ENCODE measurements around the gene ACO1.

Gene ACO1

GRCh38 chr9:32360983-32361673, 23.3 kb upstream of the ACO1 start:
- H3K9ac ChIP-seq (ENCODE audit: low read depth, low read length): no peak overlapping the region
- H3K4me1 ChIP-seq (ENCODE audit: insufficient read depth, low read length): no peaks in the 10 kb centered on the region
- no peaks in the 10 kb centered on the region for H3K9me3 ChIP-seq (ENCODE audit: control insufficient read depth, insufficient read depth, low read length)
- H3K36me3 ChIP-seq (ENCODE audit: insufficient read depth, low read length): no peaks in the 10 kb centered on the region

DNA sequence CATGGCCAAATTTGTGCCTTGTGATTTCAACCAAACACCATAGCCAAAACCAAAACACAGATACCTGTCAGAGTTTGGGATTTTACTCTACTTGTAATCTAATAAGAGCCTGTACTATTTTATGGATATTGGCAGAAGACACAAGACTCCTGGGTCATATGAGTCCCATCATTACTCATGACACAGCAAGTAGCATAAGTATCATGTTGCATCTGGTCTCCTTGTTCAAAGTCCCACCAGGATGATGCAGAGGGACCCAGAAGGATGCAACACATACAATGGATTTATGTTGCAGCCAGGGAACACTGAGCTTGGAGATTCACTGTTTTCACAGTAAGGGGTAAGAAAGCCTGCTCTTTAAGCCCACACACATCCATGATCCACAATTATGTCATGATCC, 13.2 kb upstream of the ACO1 start:
- no peaks in the 10 kb centered on the region for H3K4me1 ChIP-seq (ENCODE audit: insufficient read depth, low read length)
- H3K36me3 ChIP-seq (ENCODE audit: insufficient read depth, low read length): no peaks in the 10 kb centered on the region
- H3K9ac ChIP-seq (ENCODE audit: low read depth, low read length): no peak overlapping the region
- peaks cover 7% of the 10 kb centered on the region for H3K9me3 ChIP-seq (ENCODE audit: control insufficient read depth, insufficient read depth, low read length)

DNA sequence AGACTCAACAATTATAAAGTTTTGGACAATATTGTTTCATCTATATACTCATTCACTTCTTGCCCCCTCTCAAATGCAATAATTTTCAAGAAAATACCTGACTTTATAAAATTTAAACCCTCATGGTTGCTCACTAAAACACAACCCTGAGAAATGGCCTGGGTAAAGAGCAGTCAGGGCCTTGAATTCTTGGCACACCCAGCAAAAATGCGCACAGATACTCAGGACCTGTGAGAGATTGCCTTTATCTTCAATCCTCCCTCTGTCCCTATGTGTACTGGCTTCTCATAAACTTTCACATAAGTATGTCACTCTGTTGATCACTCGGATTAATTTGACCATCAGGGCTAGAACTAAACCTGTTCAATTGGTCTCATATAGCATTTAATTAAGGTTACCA, 12.8 kb upstream of the ACO1 start:
- Histone ChIP-seq H3K36me3 (ENCODE audit: insufficient read depth, low read length) (no peaks in the 10 kb centered on the region), H3K9me3 (ENCODE audit: control insufficient read depth, insufficient read depth, low read length) (peaks cover 7% of the 10 kb centered on the region), H3K9ac (ENCODE audit: low read depth, low read length) (no peak overlapping the region), H3K4me1 (ENCODE audit: insufficient read depth, low read length) (no peaks in the 10 kb centered on the region)

DNA sequence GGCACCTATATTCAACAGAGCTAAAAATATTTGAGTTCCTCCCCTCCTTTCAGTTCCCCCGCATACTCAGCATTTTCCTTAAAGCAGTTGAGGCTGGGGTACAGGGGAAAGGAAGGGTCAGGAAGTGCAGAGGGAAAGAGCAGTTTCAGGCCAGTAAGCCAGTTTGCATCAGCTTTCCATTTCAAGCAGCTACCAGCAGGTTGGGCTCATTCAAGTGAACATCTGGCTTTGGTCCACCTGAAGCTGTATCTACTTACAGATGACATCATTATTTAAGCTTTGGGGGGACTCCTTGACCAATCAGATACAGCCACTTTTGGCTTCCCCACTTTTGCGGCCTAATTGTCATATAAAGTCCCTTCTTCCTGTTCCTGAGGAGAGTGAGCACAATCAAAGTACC, 8.2 kb upstream of the ACO1 start:
- no peaks in the 10 kb centered on the region for H3K36me3 ChIP-seq (ENCODE audit: insufficient read depth, low read length)
- no peak overlapping the region for H3K9ac ChIP-seq (ENCODE audit: low read depth, low read length)
- H3K9me3 ChIP-seq (ENCODE audit: control insufficient read depth, insufficient read depth, low read length): peaks cover 1% of the 10 kb centered on the region; the same call in 1 of the 2 replicates
- no peaks in the 10 kb centered on the region for H3K4me1 ChIP-seq (ENCODE audit: insufficient read depth, low read length)

- H3K9ac ChIP-seq (ENCODE audit: low read depth, low read length): no peak overlapping the region
- 0 out of 2 replicates have a peak, but pooled peaks cover under 1% of the 10 kb centered on the region for H3K4me1 ChIP-seq (ENCODE audit: insufficient read depth, low read length)
- no peaks in the 10 kb centered on the region for H3K9me3 ChIP-seq (ENCODE audit: control insufficient read depth, insufficient read depth, low read length)
- H3K36me3 ChIP-seq (ENCODE audit: insufficient read depth, low read length): no peaks in the 10 kb centered on the region
Observed at GRCh38 chr9:32378496-32378895, 5.9 kb upstream of the ACO1 start.

GRCh38 chr9:32378993-32379729, 5.3 kb upstream of the ACO1 start:
- Histone ChIP-seq H3K9me3 (ENCODE audit: control insufficient read depth, insufficient read depth, low read length) (no peaks in the 10 kb centered on the region), H3K4me1 (ENCODE audit: insufficient read depth, low read length) (peaks cover 3% of the 10 kb centered on the region; the same call in 1 of the 2 replicates), H3K9ac (ENCODE audit: low read depth, low read length) (no peak overlapping the region), H3K36me3 (ENCODE audit: insufficient read depth, low read length) (no peaks in the 10 kb centered on the region)

DNA sequence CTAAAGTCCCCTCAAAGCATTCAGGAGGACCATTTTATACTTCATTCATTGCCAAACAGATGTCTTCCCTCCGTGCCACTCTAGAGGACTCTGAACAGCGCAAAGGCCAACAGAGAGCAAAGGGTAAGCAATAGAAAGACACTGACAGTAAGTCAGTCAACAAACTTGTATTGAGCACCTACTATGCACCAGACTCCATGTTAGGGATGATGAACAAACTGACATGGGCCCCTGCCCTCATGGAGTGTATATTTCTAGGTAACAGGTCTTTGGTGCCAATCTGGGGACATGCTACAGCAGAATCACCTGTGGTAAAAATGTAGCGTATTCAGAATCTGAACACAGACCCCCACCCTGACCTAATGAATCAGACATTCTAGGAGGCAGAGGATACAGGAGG, 3.5 kb upstream of the ACO1 start:
- Histone ChIP-seq H3K36me3 (ENCODE audit: insufficient read depth, low read length) (no peaks in the 10 kb centered on the region), H3K9me3 (ENCODE audit: control insufficient read depth, insufficient read depth, low read length) (no peaks in the 10 kb centered on the region), H3K9ac (ENCODE audit: low read depth, low read length) (no peak overlapping the region), H3K4me1 (ENCODE audit: insufficient read depth, low read length) (peaks cover 6% of the 10 kb centered on the region; the same call in 1 of the 2 replicates)

DNA sequence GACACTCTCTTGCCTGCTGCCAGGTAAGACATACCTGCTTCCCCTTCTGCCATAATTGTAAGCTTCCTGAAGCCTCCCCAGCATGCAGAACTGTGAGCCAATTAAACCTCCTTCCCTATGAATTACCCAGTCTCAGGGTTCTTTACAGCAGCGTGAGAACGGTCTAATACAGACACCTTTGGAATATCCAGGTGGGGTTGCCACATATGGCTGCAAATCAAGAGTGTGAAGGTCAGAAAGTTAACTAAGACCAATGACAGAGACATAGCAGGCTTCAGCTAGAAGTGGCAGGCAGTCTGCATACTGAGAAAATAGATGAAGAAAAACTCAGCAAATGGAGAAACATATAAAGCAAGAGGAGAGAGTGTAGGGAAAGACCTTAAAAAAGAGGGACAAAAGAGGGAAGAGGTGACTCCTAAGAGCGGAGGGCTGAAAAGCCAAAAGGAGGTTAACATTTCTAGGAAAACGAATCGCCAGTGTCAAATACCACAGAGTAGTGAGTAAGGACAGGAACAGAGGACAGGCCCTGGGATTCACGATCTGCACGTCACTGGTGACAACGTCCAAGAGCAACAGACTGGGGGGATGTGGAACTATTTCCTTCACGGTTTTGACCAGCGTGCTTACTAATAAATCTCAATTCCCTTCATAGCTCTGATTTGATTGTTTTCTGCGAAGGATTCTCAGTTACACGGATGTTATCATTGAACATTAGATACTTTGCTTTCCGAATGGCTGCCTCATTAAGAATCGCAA, 1.7 kb upstream of the ACO1 start:
- H3K36me3 ChIP-seq (ENCODE audit: insufficient read depth, low read length): no peaks in the 10 kb centered on the region
- no peaks in the 10 kb centered on the region for H3K9me3 ChIP-seq (ENCODE audit: control insufficient read depth, insufficient read depth, low read length)
- H3K4me1 ChIP-seq (ENCODE audit: insufficient read depth, low read length): peaks cover 6% of the 10 kb centered on the region; the same call in 1 of the 2 replicates
- no peak overlapping the region for H3K9ac ChIP-seq (ENCODE audit: low read depth, low read length)

DNA sequence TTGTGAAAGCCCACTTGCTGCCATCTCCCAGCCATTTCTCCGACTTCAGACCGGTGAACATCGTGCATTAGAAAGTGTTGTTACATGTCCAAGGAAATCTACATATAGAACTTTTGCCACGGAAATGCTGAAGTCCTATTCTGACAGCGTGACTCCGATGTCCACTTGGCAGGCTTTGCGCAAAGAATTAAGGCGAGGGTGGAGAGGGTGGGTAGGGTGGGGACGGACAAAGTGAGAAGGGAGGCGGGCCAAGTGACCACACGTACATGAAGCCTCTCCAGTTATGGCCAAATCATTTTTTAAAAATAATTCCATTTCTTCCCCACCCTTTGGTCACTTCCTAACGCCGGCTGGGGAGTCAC, 460 bp upstream of the ACO1 start:
- Histone ChIP-seq H3K9ac (ENCODE audit: low read depth, low read length) (peak overlapping the region; percentile 95), H3K36me3 (ENCODE audit: insufficient read depth, low read length) (no peaks in the 10 kb centered on the region), H3K9me3 (ENCODE audit: control insufficient read depth, insufficient read depth, low read length) (no peaks in the 10 kb centered on the region), H3K4me1 (ENCODE audit: insufficient read depth, low read length) (peaks cover 9% of the 10 kb centered on the region; the same call in 1 of the 2 replicates)

- Histone ChIP-seq H3K4me1 (ENCODE audit: insufficient read depth, low read length) (peaks cover 9% of the 10 kb centered on the region; the same call in 1 of the 2 replicates), H3K9ac (ENCODE audit: low read depth, low read length) (peak overlapping the region; percentile 95; the same call in 1 of the 2 replicates), H3K9me3 (ENCODE audit: control insufficient read depth, insufficient read depth, low read length) (no peaks in the 10 kb centered on the region), H3K36me3 (ENCODE audit: insufficient read depth, low read length) (no peaks in the 10 kb centered on the region)
Observed at GRCh38 chr9:32385152-32385884, 875 bp downstream of the ACO1 start.

GRCh38 chr9:32385885-32386283, 1.4 kb downstream of the ACO1 start:
- no peak overlapping the region for H3K9ac ChIP-seq (ENCODE audit: low read depth, low read length)

DNA sequence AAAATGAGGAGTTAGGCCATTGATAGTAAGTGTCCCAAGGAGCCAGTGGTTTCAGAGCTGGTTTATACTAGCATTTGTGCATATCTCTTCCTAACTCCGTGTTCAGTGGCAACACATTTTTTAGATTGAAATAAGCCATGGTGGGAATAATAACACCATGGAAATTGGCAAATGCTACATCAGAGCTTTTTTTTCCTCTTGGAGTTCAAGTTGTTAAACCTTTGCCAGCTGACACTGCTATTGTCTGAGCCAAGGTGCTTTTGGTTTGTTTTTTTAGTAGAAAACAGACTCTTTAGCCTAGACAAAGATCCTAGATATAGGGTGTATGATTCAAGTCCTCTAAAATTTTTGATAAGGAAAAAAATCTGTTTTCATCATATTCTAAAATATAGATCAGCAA, 2.8 kb downstream of the ACO1 start:
- Histone ChIP-seq H3K9me3 (ENCODE audit: control insufficient read depth, insufficient read depth, low read length) (no peaks in the 10 kb centered on the region), H3K9ac (ENCODE audit: low read depth, low read length) (no peak overlapping the region), H3K36me3 (ENCODE audit: insufficient read depth, low read length) (no peaks in the 10 kb centered on the region), H3K4me1 (ENCODE audit: insufficient read depth, low read length) (peaks cover 9% of the 10 kb centered on the region; the same call in 1 of the 2 replicates)

More at GRCh38 chr9:32385885-32386283, 1.4 kb downstream of the ACO1 start:
- no peaks in the 10 kb centered on the region for H3K36me3 ChIP-seq (ENCODE audit: insufficient read depth, low read length)
- H3K4me1 ChIP-seq (ENCODE audit: insufficient read depth, low read length): peaks cover 9% of the 10 kb centered on the region; the same call in 1 of the 2 replicates
- H3K9me3 ChIP-seq (ENCODE audit: control insufficient read depth, insufficient read depth, low read length): no peaks in the 10 kb centered on the region

DNA sequence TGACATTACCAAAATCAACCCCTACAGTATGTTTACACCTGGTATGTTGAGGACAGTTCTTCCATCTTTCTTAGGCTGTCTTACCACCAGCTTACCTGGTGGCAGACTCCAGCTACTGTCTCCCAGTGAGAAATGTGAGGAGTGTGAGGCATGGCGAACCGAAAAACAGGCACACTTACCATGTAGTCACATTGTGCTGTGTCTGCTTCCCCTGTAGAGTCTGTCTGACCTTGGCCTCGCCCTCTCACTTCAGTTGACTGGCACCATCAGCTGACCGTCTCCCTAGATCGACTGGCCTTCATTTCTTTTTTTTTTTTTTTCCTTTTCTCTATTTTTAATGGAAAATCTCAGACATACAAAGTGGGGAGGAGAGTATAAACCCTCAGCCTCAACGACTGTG, 4.9 kb downstream of the ACO1 start:
- Histone ChIP-seq H3K9ac (ENCODE audit: low read depth, low read length) (no peak overlapping the region), H3K4me1 (ENCODE audit: insufficient read depth, low read length) (peaks cover 13% of the 10 kb centered on the region; the same call in 1 of the 2 replicates), H3K9me3 (ENCODE audit: control insufficient read depth, insufficient read depth, low read length) (no peaks in the 10 kb centered on the region), H3K36me3 (ENCODE audit: insufficient read depth, low read length) (0 out of 2 replicates have a peak, but pooled peaks cover 2% of the 10 kb centered on the region)

- H3K4me1 ChIP-seq (ENCODE audit: insufficient read depth, low read length): peaks cover 10% of the 10 kb centered on the region; the same call in 1 of the 2 replicates
- no peaks in the 10 kb centered on the region for H3K9me3 ChIP-seq (ENCODE audit: control insufficient read depth, insufficient read depth, low read length)
- 0 out of 2 replicates have a peak, but pooled peaks cover 2% of the 10 kb centered on the region for H3K36me3 ChIP-seq (ENCODE audit: insufficient read depth, low read length)
- H3K9ac ChIP-seq (ENCODE audit: low read depth, low read length): no peak overlapping the region
Observed at GRCh38 chr9:32393911-32394310, 9.5 kb downstream of the ACO1 start.

Measured in ES-I3 (cell line).